Measurements from ENCODE around the gene CUBN. TPM values are rescaled to one million over a fixed set of nuclear protein-coding genes. Genes with fewer than 3 reads are reported as not detected.

The CUBN gene
- total RNA-seq, 1 experiment from 2014 or later = 0.80 TPM

DNA sequence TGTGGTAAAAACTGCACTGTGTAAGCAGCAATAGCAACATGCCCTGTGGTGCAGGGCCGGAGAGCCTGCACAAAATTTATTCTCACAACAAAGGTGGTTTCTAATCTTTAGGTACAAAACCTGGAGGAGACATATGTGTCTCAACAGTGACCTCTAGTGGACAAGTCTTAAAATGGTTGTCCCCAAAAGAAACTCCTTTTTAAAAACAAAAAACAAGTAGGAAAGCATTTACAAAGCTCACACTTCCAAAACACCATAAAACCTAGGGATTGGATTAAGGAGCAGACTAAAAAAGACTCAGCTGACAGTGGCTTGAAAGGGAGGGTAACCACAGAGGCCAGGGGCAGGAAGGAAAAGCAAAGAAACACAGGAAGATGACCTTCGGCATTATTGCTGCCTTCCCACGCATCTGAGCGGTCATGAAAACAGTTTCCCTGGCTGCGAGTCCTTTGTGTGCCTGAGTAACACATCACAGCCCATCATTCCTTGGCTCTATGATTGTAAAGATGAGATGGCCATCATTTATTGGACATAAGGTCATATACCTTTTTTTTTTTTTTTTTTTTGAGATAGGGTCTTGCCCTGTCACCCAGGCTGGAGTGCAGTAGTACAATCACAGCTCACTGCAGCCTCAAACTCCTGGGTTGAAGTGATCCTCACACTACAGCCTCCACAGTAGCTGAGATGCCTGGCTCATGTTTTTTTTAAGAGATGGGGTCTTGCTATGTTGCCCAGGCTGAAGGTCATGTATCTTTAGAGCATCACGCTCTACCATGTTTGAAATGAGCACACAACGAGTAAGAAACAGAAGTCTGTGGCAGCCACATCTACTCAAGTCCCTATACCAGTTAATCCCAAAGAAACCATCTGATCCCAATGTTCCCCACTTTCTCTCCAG lies 351.9 kb downstream of the CUBN start:
- no peak overlapping the region for H3K4me2 ChIP-seq (ENCODE audit: low read length)
- H3K9me3 ChIP-seq (ENCODE audit: low read length) = no peaks in the 10 kb centered on the region
- POLR2A ChIA-PET (ENCODE audit: unreplicated experiment) = no interaction called here
- no peaks in the 10 kb centered on the region for H3K79me2 ChIP-seq (ENCODE audit: low read length)
- DNase-seq = peak; percentile 47
- no peaks in the 10 kb centered on the region for H3K4me1 ChIP-seq (ENCODE audit: insufficient read depth, low read length)
- no peaks in the 10 kb centered on the region; the same call in 1 of the 2 replicates for H3K36me3 ChIP-seq (ENCODE audit: low read depth, low read length)
- H3K4me3 ChIP-seq (ENCODE audit: low read length) = no peak overlapping the region
- H3K9me2 ChIP-seq (replicated peaks; ENCODE audit: low read length) = no peaks in the 10 kb centered on the region
- no peak overlapping the region for H2AFZ ChIP-seq (ENCODE audit: low read length)
- BruUV-seq (replicated peaks) = no TSS peak
- no peak overlapping the region for H3K27ac ChIP-seq (ENCODE audit: low read length)
- intact Hi-C loops (cut with micrococcal nuclease) = loop anchor here (1.0 to 2.0 kb wide), 2 partner anchors 875 to 898 kb away; no protein-coding TSS in a partner anchor
- H4K20me1 ChIP-seq (ENCODE audit: low read length) = no peaks in the 10 kb centered on the region
- H3K27me3 ChIP-seq (ENCODE audit: low read length) = no peaks in the 10 kb centered on the region
- TF ChIP-seq, protein P1, sequence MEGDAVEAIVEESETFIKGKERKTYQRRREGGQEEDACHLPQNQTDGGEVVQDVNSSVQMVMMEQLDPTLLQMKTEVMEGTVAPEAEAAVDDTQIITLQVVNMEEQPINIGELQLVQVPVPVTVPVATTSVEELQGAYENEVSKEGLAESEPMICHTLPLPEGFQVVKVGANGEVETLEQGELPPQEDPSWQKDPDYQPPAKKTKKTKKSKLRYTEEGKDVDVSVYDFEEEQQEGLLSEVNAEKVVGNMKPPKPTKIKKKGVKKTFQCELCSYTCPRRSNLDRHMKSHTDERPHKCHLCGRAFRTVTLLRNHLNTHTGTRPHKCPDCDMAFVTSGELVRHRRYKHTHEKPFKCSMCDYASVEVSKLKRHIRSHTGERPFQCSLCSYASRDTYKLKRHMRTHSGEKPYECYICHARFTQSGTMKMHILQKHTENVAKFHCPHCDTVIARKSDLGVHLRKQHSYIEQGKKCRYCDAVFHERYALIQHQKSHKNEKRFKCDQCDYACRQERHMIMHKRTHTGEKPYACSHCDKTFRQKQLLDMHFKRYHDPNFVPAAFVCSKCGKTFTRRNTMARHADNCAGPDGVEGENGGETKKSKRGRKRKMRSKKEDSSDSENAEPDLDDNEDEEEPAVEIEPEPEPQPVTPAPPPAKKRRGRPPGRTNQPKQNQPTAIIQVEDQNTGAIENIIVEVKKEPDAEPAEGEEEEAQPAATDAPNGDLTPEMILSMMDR (conservative IDR thresholded peaks at IDR 0.05; ENCODE audit: low read depth, low read length) = peak; percentile 67
- no peak for TF ChIP-seq EZH2phosphoT487 (IDR thresholded peaks at IDR 0.05; ENCODE audit: borderline replicate concordance, low read length)
- H3F3A ChIP-seq (ENCODE audit: low read length, unreplicated experiment) = no peaks in the 10 kb centered on the region
- no peak for ATAC-seq
- no peak overlapping the region for H3K9ac ChIP-seq (ENCODE audit: low read length)
- CTCF ChIA-PET = no interaction called here

DNA sequence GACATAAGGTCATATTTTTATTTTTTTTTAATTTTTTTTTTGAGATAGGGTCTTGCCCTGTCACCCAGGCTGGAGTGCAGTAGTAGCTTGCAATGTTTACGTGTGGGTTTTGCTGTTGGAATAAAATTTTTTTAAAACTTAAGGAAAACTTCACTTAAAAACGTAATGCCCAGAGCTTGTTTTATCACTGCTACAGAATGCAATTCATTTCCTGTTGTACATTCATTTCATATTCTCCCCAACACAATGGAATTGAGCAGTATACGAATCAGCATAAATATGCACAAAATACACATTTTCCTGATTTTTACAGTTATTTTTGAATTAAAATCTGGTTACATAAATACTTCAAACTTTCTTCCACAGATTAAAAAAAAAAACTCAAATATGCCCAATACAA lies 352.7 kb downstream of the CUBN start:
- POLR2A ChIA-PET (ENCODE audit: unreplicated experiment) = no interaction called here
- no peaks in the 10 kb centered on the region for H3K27me3 ChIP-seq (ENCODE audit: low read length)
- no TSS peak for BruUV-seq (replicated peaks)
- no peak for ATAC-seq
- CTCF ChIA-PET = no interaction called here
- TF ChIP-seq EZH2 (IDR thresholded peaks at IDR 0.05; ENCODE audit: low read length, unreplicated experiment) = no peak
- no peak for TF ChIP-seq EZH2phosphoT487 (IDR thresholded peaks at IDR 0.05; ENCODE audit: borderline replicate concordance, low read length)
- TF ChIP-seq, protein P1 (conservative IDR thresholded peaks at IDR 0.05; ENCODE audit: low read depth, low read length) = no peak
- no peaks in the 10 kb centered on the region for H3F3A ChIP-seq (ENCODE audit: low read length, unreplicated experiment)
- no peaks in the 10 kb centered on the region for H3K79me2 ChIP-seq (ENCODE audit: low read length)
- no peak overlapping the region for H3K9ac ChIP-seq (ENCODE audit: low read length)
- no peak for DNase-seq
- no peaks in the 10 kb centered on the region for H3K9me3 ChIP-seq (ENCODE audit: low read length)
- H3K4me3 ChIP-seq (ENCODE audit: low read length) = no peak overlapping the region
- no peaks in the 10 kb centered on the region; the same call in 1 of the 2 replicates for H3K36me3 ChIP-seq (ENCODE audit: low read depth, low read length)
- H3K4me1 ChIP-seq (ENCODE audit: insufficient read depth, low read length) = no peaks in the 10 kb centered on the region
- H3K27ac ChIP-seq (ENCODE audit: low read length) = no peak overlapping the region
- no peak overlapping the region for H2AFZ ChIP-seq (ENCODE audit: low read length)
- no peak overlapping the region for H3K4me2 ChIP-seq (ENCODE audit: low read length)
- no peaks in the 10 kb centered on the region for H4K20me1 ChIP-seq (ENCODE audit: low read length)
- H3K9me2 ChIP-seq (replicated peaks; ENCODE audit: low read length) = no peaks in the 10 kb centered on the region
- intact Hi-C loops (cut with micrococcal nuclease) = loop anchor here (1.0 to 2.0 kb wide), 2 partner anchors 874 to 898 kb away; no protein-coding TSS in a partner anchor

Other genes with a start within 250 kb of the CUBN start
- gene TRDMT1, start 71.9 kb upstream of the CUBN start, total RNA-seq (2014; rRNA removed) = 1.3 and 2.0 TPM in 2 replicates
- 469 and 506 TPM in 2 replicates for gene VIM, start 98.4 kb upstream of the CUBN start, total RNA-seq (2014; rRNA removed)